IMR-90 (cell line): ENCODE results near the gene TRIM38. TPM values are rescaled to one million over a fixed set of nuclear protein-coding genes. Genes with fewer than 3 reads are reported as not detected.
"Not testable (repeated sequence)": the region's sequence is repeated elsewhere in the genome, so short reads cannot be mapped to it uniquely, and the experiment has no call there.

ENCODE experiments used
- ATAC-seq: fragments of 200-7000 bp; cut with Tn5 transposase; 2 replicates; pipeline ENCODE4 v1.9.1; 2020; ENCODE audit warnings: low read depth, mild to moderate bottlenecking, moderate library complexity
- BruUV-seq: library from RNA; stranded (reverse); fragments of 400-500 nt; replicated peaks from 2 replicates; lab custom pipeline; 2021; lab: Mats Ljungman, UMichigan
- CTCF ChIA-PET: fragments of 300-600 bp; formaldehyde crosslinking; extraction: SDS; loops from one replicate; lab custom pipeline; 2021; ENCODE audit warnings: antibody characterized with exemption; lab: Yijun Ruan, JAX
- POLR2A ChIA-PET: fragments of 300-600 bp; sonication (Branson Sonifier 250); formaldehyde crosslinking; loops from one replicate; lab custom pipeline; 2022; ENCODE audit warnings: antibody characterized with exemption; ENCODE audit not compliant: unreplicated experiment; lab: Charles Lee
- DNase-seq: peaks from one replicate; pipeline ENCODE4 v3.0.0; 2013
- H2AFZ ChIP-seq: replicated peaks from 2 replicates; pipeline ENCODE3; 2013; ENCODE audit warnings: low read length, mild to moderate bottlenecking; ENCODE audit not compliant: poor library complexity
- H2AK5ac ChIP-seq: 2 replicates; pipeline ENCODE4 v1.6.1; 2013; ENCODE audit warnings: low read depth, low read length, inconsistent platforms
- H2AK9ac ChIP-seq: replicated peaks from 2 replicates; pipeline ENCODE3; 2013; ENCODE audit warnings: mild to moderate bottlenecking, low read depth, low read length, moderate library complexity; ENCODE audit not compliant: poor library complexity
- H2BK120ac ChIP-seq: 2 replicates; pipeline ENCODE4 v1.6.1; 2013; ENCODE audit warnings: low read depth, low read length, inconsistent platforms
- H2BK15ac ChIP-seq: 3 replicates; pipeline ENCODE4 v1.6.1; 2013; ENCODE audit warnings: low read depth, low read length, inconsistent platforms
- H2BK20ac ChIP-seq: 2 replicates; pipeline ENCODE4 v1.6.1; 2013; ENCODE audit warnings: low read depth, mild to moderate bottlenecking, inconsistent platforms, low read length, moderate library complexity
- H2BK5ac ChIP-seq: 2 replicates; pipeline ENCODE4 v1.6.1; 2013; ENCODE audit warnings: mild to moderate bottlenecking, low read depth, low read length, inconsistent platforms; ENCODE audit not compliant: poor library complexity, severe bottlenecking
- H3K14ac ChIP-seq: replicated peaks from 2 replicates; pipeline ENCODE4 v1.6.1; 2013; ENCODE audit warnings: low read depth, low read length, inconsistent platforms
- H3K18ac ChIP-seq: 2 replicates; pipeline ENCODE4 v1.6.1; 2013; ENCODE audit warnings: low read depth, low read length, control low read depth
- H3K23ac ChIP-seq: 2 replicates; pipeline ENCODE4 v1.6.1; 2013; ENCODE audit warnings: low read depth, low read length, inconsistent platforms
- H3K27ac ChIP-seq: 2 replicates; pipeline ENCODE4 v1.5.1; 2013; ENCODE audit warnings: mild to moderate bottlenecking, control low read depth, low read length; ENCODE audit not compliant: insufficient read depth
- H3K27me3 ChIP-seq: 2 replicates; pipeline ENCODE4 v1.6.1; 2013; ENCODE audit warnings: low read length; ENCODE audit not compliant: control insufficient read depth, insufficient read depth
- H3K36me3 ChIP-seq: 2 replicates; pipeline ENCODE4 v1.6.1; 2013; ENCODE audit warnings: low read length, mixed read lengths; ENCODE audit not compliant: control insufficient read depth, insufficient read depth
- H3K4ac ChIP-seq: 2 replicates; pipeline ENCODE4 v1.6.1; 2013; ENCODE audit warnings: low read depth, low read length, inconsistent platforms
- H3K4me1 ChIP-seq: 2 replicates; pipeline ENCODE4 v1.6.1; 2013; ENCODE audit warnings: low read length, mixed read lengths; ENCODE audit not compliant: control insufficient read depth, insufficient read depth
- H3K4me2 ChIP-seq: 2 replicates; pipeline ENCODE4 v1.6.1; 2013; ENCODE audit warnings: low read depth, mild to moderate bottlenecking, control low read depth, low read length, moderate library complexity
- H3K4me3 ChIP-seq: 2 replicates; pipeline ENCODE4 v1.5.1; 2013; ENCODE audit warnings: low read depth, mild to moderate bottlenecking, control low read depth, low read length, moderate library complexity; ENCODE audit not compliant: insufficient read depth
- H3K56ac ChIP-seq: 2 replicates; pipeline ENCODE4 v1.6.1; 2013; ENCODE audit warnings: low read length, inconsistent platforms; ENCODE audit not compliant: insufficient read depth; ENCODE audit errors: extremely low read depth
- H3K79me1 ChIP-seq, 2 experiments: 2 replicates each; pipeline ENCODE4 v1.6.1; 2013; ENCODE audit warnings: low read length in 2 of 2, inconsistent platforms in 1 of 2, low read depth in 1 of 2
- H3K9ac ChIP-seq: 2 replicates; pipeline ENCODE4 v1.6.1; 2013; ENCODE audit warnings: low read depth, low read length, control low read depth
- H3K9me1 ChIP-seq: 2 replicates; pipeline ENCODE4 v1.6.1; 2013; ENCODE audit warnings: low read length, inconsistent platforms; ENCODE audit not compliant: insufficient read depth
- H3K9me3 ChIP-seq: 2 replicates; pipeline ENCODE4 v1.6.1; 2013; ENCODE audit warnings: low read length; ENCODE audit not compliant: control insufficient read depth, insufficient read depth
- H4K20me1 ChIP-seq: 2 replicates; pipeline ENCODE4 v1.6.1; 2013; ENCODE audit warnings: low read length, inconsistent platforms; ENCODE audit not compliant: insufficient read depth
- H4K5ac ChIP-seq: 2 replicates; pipeline ENCODE4 v1.6.1; 2013; ENCODE audit warnings: mild to moderate bottlenecking, low read depth, low read length, control low read depth
- H4K8ac ChIP-seq, 2 experiments: 2 replicates each; pipeline ENCODE4 v1.6.1; 2013; ENCODE audit warnings: low read depth in 2 of 2, low read length in 2 of 2, control low read depth in 1 of 2, inconsistent platforms in 1 of 2
- H4K91ac ChIP-seq: 2 replicates; pipeline ENCODE4 v1.6.1; 2013; ENCODE audit warnings: low read depth, low read length, inconsistent platforms; ENCODE audit not compliant: insufficient read depth
- WGBS, 2 experiments: methylation state at CpG; one replicate each; pipeline versions ENCODE4 v1.1.5 to v1.1.7; 2013; ENCODE audit warnings: missing lambda C conversion rate in 2 of 2; ENCODE audit not compliant: insufficient read length in 1 of 2; ENCODE audit errors: extremely low coverage in 2 of 2; 5-methylcytosine and 5-hydroxymethylcytosine counted together
- dilution Hi-C: fragments of 300-500 bp; cut with HindIII; formaldehyde crosslinking; loops from one replicate; pipeline ENCODE4 v1.14.3; 2018; ENCODE audit warnings: low sequenced_read_pairs; ENCODE audit not compliant: unreplicated experiment
- in situ Hi-C: fragments of 300-500 bp; cut with MboI; formaldehyde crosslinking; loops from 3 replicates; pipeline ENCODE4 v1.14.3; 2019; ENCODE audit warnings: low sequenced_read_pairs, inconsistent platforms, mixed read lengths
- intact Hi-C: fragments of 100-400 bp; cut with micrococcal nuclease; formaldehyde crosslinking; loops from 2 replicates; pipeline ENCODE4 v1.10.0; 2022
- polyA plus RNA-seq, 3 experiments: library from polyadenylated mRNA; depleted of rRNA; stranded (reverse); fragments of >200 nt; gene quantifications; 2 replicates each; pipeline ENCODE4 v1.2.3, GENCODE V29; 2012; ENCODE audit warnings: low replicate concordance in 1 of 3
- total RNA-seq: library from RNA; depleted of rRNA; stranded (reverse); fragments of >200 nt; gene quantifications from 2 replicates; pipeline ENCODE4 v1.2.3, GENCODE V29; 2012

TRIM38 gene
- total and polyA plus RNA-seq, 2 of the 4 experiments (the other 2 are of a cell fraction) = 4.1 to 6.3 TPM

DNA sequence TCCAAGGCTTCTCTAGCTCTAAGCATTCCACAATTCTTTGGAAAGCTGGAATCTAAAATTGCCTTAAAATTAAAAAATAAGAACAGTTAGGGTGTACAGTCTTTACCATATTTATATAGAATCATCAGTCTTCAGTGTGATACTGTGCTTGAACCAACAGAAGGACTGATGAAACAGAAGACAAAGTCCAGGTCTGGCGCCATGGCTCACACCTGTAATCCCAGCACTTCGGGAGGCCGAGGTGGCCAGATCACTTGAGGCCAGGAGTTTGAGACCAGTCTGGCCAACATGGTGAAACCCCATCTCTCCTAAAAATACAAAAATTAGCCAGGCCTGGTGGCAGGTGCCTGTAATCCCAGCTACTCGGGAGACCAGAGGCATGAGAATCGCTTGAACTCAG lies 51.8 kb downstream of the TRIM38 start:
- H3K4ac ChIP-seq, H3K9ac ChIP-seq, H3K9me3 ChIP-seq, H2BK15ac ChIP-seq, H3K79me1 ChIP-seq, H3K18ac ChIP-seq, H3K23ac ChIP-seq, POLR2A ChIA-PET, H3K14ac ChIP-seq, H4K5ac ChIP-seq, H3K56ac ChIP-seq, H3K36me3 ChIP-seq, H2AK5ac ChIP-seq, DNase-seq, H4K8ac ChIP-seq, intact Hi-C loops, H4K20me1 ChIP-seq, BruUV-seq, H4K91ac ChIP-seq, H3K27me3 ChIP-seq, H2AFZ ChIP-seq, H2BK5ac ChIP-seq, in situ Hi-C loops, H2BK20ac ChIP-seq, ATAC-seq, H3K27ac ChIP-seq, H3K9me1 ChIP-seq, H2AK9ac ChIP-seq, dilution Hi-C loops, H3K4me2 ChIP-seq, H2BK120ac ChIP-seq, H3K4me3 ChIP-seq: not testable (repeated sequence)
- no CpG with 5 or more reads among the region's 5 CpGs for WGBS, 2 experiments
- CTCF ChIA-PET = interaction anchor here (1.1 kb wide), 1 partner anchor 16 kb away, joined by 3 read pairs; no protein-coding TSS in a partner anchor
- H3K4me1 ChIP-seq = peaks cover 14% of the 10 kb centered on the region
